SU-DHL-6 (cell line): ENCODE data around the gene RNF114.

ENCODE experiments used
- EZH2phosphoT487 ChIP-seq: fragments of 200-600 bp; sonication (generic), shearing (Covaris generic); conservative IDR thresholded peaks from 2 replicates; pipeline ENCODE4 v1.6.1; 2018; ENCODE audit warnings: mild to moderate bottlenecking, antibody characterized with exemption, low read length, moderate library complexity, mixed read lengths
- TF ChIP-seq, protein P1 (sequence below): fragments of 200-600 bp; sonication (generic); IDR thresholded peaks from one replicate; pipeline ENCODE4 v1.5.1; 2017; ENCODE audit warnings: antibody characterized with exemption, mild to moderate bottlenecking, low read length, moderate library complexity; ENCODE audit not compliant: insufficient read depth, poor library complexity, severe bottlenecking

GRCh38 chr20:49919461-49919860, 16.7 kb upstream of the RNF114 start:
- TF ChIP-seq, protein P1, sequence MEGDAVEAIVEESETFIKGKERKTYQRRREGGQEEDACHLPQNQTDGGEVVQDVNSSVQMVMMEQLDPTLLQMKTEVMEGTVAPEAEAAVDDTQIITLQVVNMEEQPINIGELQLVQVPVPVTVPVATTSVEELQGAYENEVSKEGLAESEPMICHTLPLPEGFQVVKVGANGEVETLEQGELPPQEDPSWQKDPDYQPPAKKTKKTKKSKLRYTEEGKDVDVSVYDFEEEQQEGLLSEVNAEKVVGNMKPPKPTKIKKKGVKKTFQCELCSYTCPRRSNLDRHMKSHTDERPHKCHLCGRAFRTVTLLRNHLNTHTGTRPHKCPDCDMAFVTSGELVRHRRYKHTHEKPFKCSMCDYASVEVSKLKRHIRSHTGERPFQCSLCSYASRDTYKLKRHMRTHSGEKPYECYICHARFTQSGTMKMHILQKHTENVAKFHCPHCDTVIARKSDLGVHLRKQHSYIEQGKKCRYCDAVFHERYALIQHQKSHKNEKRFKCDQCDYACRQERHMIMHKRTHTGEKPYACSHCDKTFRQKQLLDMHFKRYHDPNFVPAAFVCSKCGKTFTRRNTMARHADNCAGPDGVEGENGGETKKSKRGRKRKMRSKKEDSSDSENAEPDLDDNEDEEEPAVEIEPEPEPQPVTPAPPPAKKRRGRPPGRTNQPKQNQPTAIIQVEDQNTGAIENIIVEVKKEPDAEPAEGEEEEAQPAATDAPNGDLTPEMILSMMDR = no peak
- no peak for TF ChIP-seq EZH2phosphoT487
